A549 treated with CpdA at 1 μM for 4 hours (cell line): ENCODE measurements around the gene TNFSF15. TPM values are rescaled to one million over a fixed set of nuclear protein-coding genes. Genes with fewer than 3 reads are reported as not detected.

Source experiments
- total RNA-seq: library from RNA; stranded (reverse); fragments of 200-300 nt; extraction: Qiagen RNA extraction; gene quantifications from 5 replicates; pipeline ENCODE4 v1.2.3, GENCODE V29; 2022; ENCODE audit warnings: low read depth

The TNFSF15 gene
- total RNA-seq, result 0.26 to 0.41 TPM (median 0.37 TPM) in 5 replicates

GRCh38 chr9:114805670-114806525, at the start of gene TNFSF15:
Gene TNFSF15, minus strand, starts transcription at chr9:114806039. Its CDS starts 27 bp downstream, at chr9:114806012.

Other genes starting within 250 kb of the TNFSF15 start
- gene ATP6V1G1, start 218.3 kb downstream of the TNFSF15 start, total RNA-seq, result 109 to 146 TPM (median 115 TPM) in 5 replicates
- 9.1 to 13.2 TPM (median 12.2 TPM) in 5 replicates for gene TMEM268, start 194.7 kb downstream of the TNFSF15 start, total RNA-seq
- gene TEX53, start 148.2 kb downstream of the TNFSF15 start, total RNA-seq, result not detected in 5 replicates
- not detected in 5 replicates for gene TEX48, start 123.8 kb downstream of the TNFSF15 start, total RNA-seq
- not detected in 5 replicates for gene TNFSF8, start 124.6 kb upstream of the TNFSF15 start, total RNA-seq